SK-N-SH treated with all-trans-retinoic acid at 6 μM for 48 hours (cell line): ENCODE results near the gene FAXDC2.

ENCODE experiments used
- ATAC-seq: fragments of 200-7000 bp; cut with Tn5 transposase; 3 replicates; pipeline ENCODE4 v1.9.1; 2020; ENCODE audit warnings: mild to moderate bottlenecking, moderate library complexity
- ARNTL ChIP-seq: fragments of 450-650 bp; formaldehyde crosslinking; IDR thresholded peaks from 2 replicates; pipeline ENCODE4 v1.5.0; 2020; ENCODE audit warnings: low read depth, mild to moderate bottlenecking, moderate library complexity, borderline replicate concordance
- BACH2 ChIP-seq: fragments of 250-450 bp; sonication (Bioruptor Pico); IDR thresholded peaks from 2 replicates; pipeline ENCODE4 v1.9.0; 2021; ENCODE audit warnings: mild to moderate bottlenecking, borderline replicate concordance
- CREB5 ChIP-seq: fragments of 250-450 bp; sonication (Bioruptor Pico); IDR thresholded peaks from 2 replicates; pipeline ENCODE4 v1.5.1; 2020; ENCODE audit warnings: low read depth, mild to moderate bottlenecking, moderate library complexity
- CSDC2 ChIP-seq: fragments of 250-450 bp; sonication (Bioruptor Pico); IDR thresholded peaks from 2 replicates; pipeline ENCODE4 v1.5.0; 2020; ENCODE audit warnings: mild to moderate bottlenecking, moderate library complexity
- CSRNP3 ChIP-seq: fragments of 250-450 bp; sonication (Bioruptor Pico); IDR thresholded peaks from 2 replicates; pipeline ENCODE4 v1.5.1; 2021; ENCODE audit warnings: mild to moderate bottlenecking, moderate library complexity
- ESRRG ChIP-seq: fragments of 250-450 bp; sonication (Bioruptor Pico); IDR thresholded peaks from 2 replicates; pipeline ENCODE4 v1.6.1; 2021; ENCODE audit warnings: mild to moderate bottlenecking
- GLIS3 ChIP-seq: fragments of 250-450 bp; sonication (Bioruptor Pico); IDR thresholded peaks from 2 replicates; pipeline ENCODE4 v1.5.0; 2020; ENCODE audit warnings: mild to moderate bottlenecking, moderate library complexity
- ISL1 ChIP-seq: fragments of 250-450 bp; sonication (Bioruptor Pico); IDR thresholded peaks from 2 replicates; pipeline ENCODE4 v2.1.2; 2022; ENCODE audit warnings: mild to moderate bottlenecking, moderate library complexity
- OSR1 ChIP-seq: fragments of 250-450 bp; sonication (Bioruptor Pico); IDR thresholded peaks from 2 replicates; pipeline ENCODE4 v1.8.0; 2022; ENCODE audit warnings: moderate library complexity, mild to moderate bottlenecking, inconsistent platforms
- POU6F1 ChIP-seq: fragments of 250-450 bp; sonication (Bioruptor Pico); IDR thresholded peaks from 2 replicates; pipeline ENCODE4 v1.8.0; 2021; ENCODE audit warnings: low read depth, mild to moderate bottlenecking, moderate library complexity, borderline replicate concordance
- PPARA ChIP-seq: fragments of 250-450 bp; sonication (Bioruptor Pico); IDR thresholded peaks from 2 replicates; pipeline ENCODE4 v1.5.0; 2020; ENCODE audit warnings: mild to moderate bottlenecking, borderline replicate concordance
- RARB ChIP-seq: fragments of 250-450 bp; sonication (Bioruptor Pico); IDR thresholded peaks from 2 replicates; pipeline ENCODE4 v1.8.0; 2021; ENCODE audit warnings: mild to moderate bottlenecking, moderate library complexity
- SNAI2 ChIP-seq: fragments of 250-450 bp; sonication (Bioruptor Pico); IDR thresholded peaks from 2 replicates; pipeline ENCODE4 v1.5.0; 2020; ENCODE audit warnings: mild to moderate bottlenecking, moderate library complexity
- TCF4 ChIP-seq: fragments of 250-450 bp; sonication (Bioruptor Pico); IDR thresholded peaks from 2 replicates; pipeline ENCODE4 v1.8.0; 2021; ENCODE audit warnings: mild to moderate bottlenecking, moderate library complexity, borderline replicate concordance
- TOX ChIP-seq: fragments of 250-450 bp; sonication (Bioruptor Pico); IDR thresholded peaks from 2 replicates; pipeline ENCODE4 v1.8.0; 2021; ENCODE audit warnings: mild to moderate bottlenecking, moderate library complexity, borderline replicate concordance
- TSHZ2 ChIP-seq: fragments of 250-450 bp; sonication (Bioruptor Pico); IDR thresholded peaks from 2 replicates; pipeline ENCODE4 v1.5.0; 2020; ENCODE audit warnings: mild to moderate bottlenecking, moderate library complexity
- ZC3H10 ChIP-seq: fragments of 250-450 bp; sonication (Bioruptor Pico); IDR thresholded peaks from 2 replicates; pipeline ENCODE4 v1.5.1; 2021; ENCODE audit warnings: mild to moderate bottlenecking, moderate library complexity
- ZFP3 ChIP-seq: fragments of 250-450 bp; sonication (Bioruptor Pico); IDR thresholded peaks from 2 replicates; pipeline ENCODE4 v1.5.0; 2020; ENCODE audit warnings: mild to moderate bottlenecking, moderate library complexity
- ZFP30 ChIP-seq: fragments of 450-650 bp; formaldehyde crosslinking; IDR thresholded peaks from 2 replicates; pipeline ENCODE4 v1.5.0; 2022; ENCODE audit warnings: mild to moderate bottlenecking, moderate library complexity
- ZNF565 ChIP-seq: fragments of 450-650 bp; formaldehyde crosslinking; conservative IDR thresholded peaks from 2 replicates; pipeline ENCODE4 v1.5.0; 2020; ENCODE audit warnings: low read depth, mild to moderate bottlenecking, moderate library complexity
- ZNF70 ChIP-seq: fragments of 450-650 bp; formaldehyde crosslinking; IDR thresholded peaks from 2 replicates; pipeline ENCODE4 v1.5.0; 2020; ENCODE audit warnings: mild to moderate bottlenecking, moderate library complexity
- ZNF8 ChIP-seq: fragments of 450-650 bp; formaldehyde crosslinking; IDR thresholded peaks from 2 replicates; pipeline ENCODE4 v1.5.0; 2020; ENCODE audit warnings: mild to moderate bottlenecking, moderate library complexity

Gene FAXDC2

GRCh38 chr5:154885439-154885838 is 35.0 kb upstream of the FAXDC2 start:
- no peak for ATAC-seq
- TF ChIP-seq ESRRG (CRISPR knock-in tag), result no peak
- TF ChIP-seq ZNF8, result no peak
- no peak for TF ChIP-seq PPARA
- TF ChIP-seq SNAI2, result no peak
- no peak for TF ChIP-seq TOX (CRISPR knock-in tag)
- no peak for TF ChIP-seq ZNF70 (CRISPR knock-in tag)
- TF ChIP-seq ZC3H10 (CRISPR knock-in tag), result no peak
- no peak for TF ChIP-seq ARNTL
- TF ChIP-seq CREB5 (CRISPR knock-in tag), result no peak

GRCh38 chr5:154884424-154884823 is 34.0 kb upstream of the FAXDC2 start:
- TF ChIP-seq ZFP3 (CRISPR knock-in tag) (no peak), GLIS3 (CRISPR knock-in tag) (no peak), ZNF70 (CRISPR knock-in tag) (no peak), BACH2 (CRISPR knock-in tag) (no peak), ISL1 (no peak), TOX (CRISPR knock-in tag) (no peak), CSDC2 (no peak), PPARA (no peak), OSR1 (CRISPR knock-in tag) (no peak), SNAI2 (no peak), TCF4 (no peak), POU6F1 (no peak)
- ATAC-seq, result no peak

GRCh38 chr5:154881986-154882385 is 31.6 kb upstream of the FAXDC2 start:
- TF ChIP-seq TOX (CRISPR knock-in tag) (no peak), POU6F1 (no peak), ESRRG (CRISPR knock-in tag) (no peak), PPARA (no peak), ZNF70 (CRISPR knock-in tag) (no peak), ZFP30 (no peak), ARNTL (no peak), ZNF8 (no peak), TSHZ2 (CRISPR knock-in tag) (no peak), CSRNP3 (CRISPR knock-in tag) (no peak), ZNF565 (CRISPR knock-in tag) (no peak), RARB (no peak), OSR1 (CRISPR knock-in tag) (no peak), ZFP3 (CRISPR knock-in tag) (no peak), SNAI2 (no peak), ZC3H10 (CRISPR knock-in tag) (no peak)
- no peak for ATAC-seq
